VCaP (cell line): Measurements from ENCODE around the gene DUSP1.

Source experiments
- H3K27ac ChIP-seq: fragments of 450-650 bp; 2 replicates; pipeline ENCODE4 v1.5.1; 2017
- CTCF ChIP-seq: fragments of 450-650 bp; conservative IDR thresholded peaks from 2 replicates; pipeline ENCODE4 v1.5.1; 2017; ENCODE audit warnings: mild to moderate bottlenecking, moderate library complexity

Gene DUSP1

GRCh38 chr5:172753101-172753500 lies 17.9 kb downstream of the DUSP1 start:
- no peak for TF ChIP-seq CTCF
- no peak overlapping the region for H3K27ac ChIP-seq

DNA sequence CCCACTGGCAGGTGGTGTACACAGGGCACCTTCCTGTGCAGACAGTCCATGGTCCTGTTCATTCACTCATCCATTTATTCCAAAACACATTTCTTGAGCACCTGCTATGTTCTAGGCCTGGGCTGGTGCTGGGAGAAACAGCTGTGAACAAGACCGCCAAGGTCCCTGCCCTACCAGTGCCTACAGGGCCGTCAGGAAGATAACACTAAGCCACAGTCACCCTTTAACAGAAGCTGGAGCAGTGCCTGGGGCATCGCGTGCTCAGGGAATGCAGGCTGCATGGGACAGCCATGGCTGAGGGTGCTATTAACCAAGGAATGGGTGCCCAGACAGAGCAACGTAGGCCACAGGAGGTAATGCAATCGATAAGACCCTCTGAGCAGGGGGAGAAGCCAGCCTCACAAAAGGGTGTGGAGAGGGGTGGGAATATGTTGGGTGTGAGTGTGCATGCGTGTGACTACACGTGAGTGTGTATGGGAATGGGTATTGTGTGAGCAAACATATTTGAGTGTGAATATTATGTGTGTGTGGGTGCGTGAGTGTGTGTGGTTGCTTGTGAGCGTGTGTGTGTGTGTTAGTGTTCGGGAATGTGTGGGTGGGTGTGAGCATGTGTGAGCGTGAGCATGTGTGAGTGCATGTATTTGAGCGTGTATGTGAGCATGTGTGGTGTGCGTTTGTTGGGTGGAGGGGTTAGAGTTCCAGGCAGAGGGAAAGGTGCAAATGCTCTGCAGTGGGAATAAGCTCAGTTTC lies 19.1 kb downstream of the DUSP1 start:
- TF ChIP-seq CTCF = no peak
- no peak overlapping the region for H3K27ac ChIP-seq

GRCh38 chr5:172749881-172750633 lies 20.9 kb downstream of the DUSP1 start:
- no peak for TF ChIP-seq CTCF
- H3K27ac ChIP-seq = no peak overlapping the region

DNA sequence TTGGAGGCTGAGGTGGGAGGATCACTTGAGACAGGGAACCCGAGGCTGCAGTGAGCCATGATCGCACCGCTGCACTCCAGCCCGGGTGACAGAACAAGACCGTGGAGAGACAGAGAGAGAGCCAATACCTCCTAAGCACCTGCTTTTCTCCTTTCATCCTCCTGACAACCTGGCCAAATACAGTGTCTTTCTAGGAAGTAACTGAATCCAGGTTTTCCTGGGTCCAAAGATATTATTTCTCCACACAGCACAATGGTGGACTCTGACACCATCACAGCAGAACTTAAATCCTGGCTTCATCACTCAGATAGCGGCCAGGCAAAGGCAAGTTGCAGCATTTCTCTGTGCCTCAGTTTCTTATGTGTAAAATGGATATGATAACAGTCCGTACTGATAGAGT lies 21.9 kb downstream of the DUSP1 start:
- H3K27ac ChIP-seq = no peak overlapping the region
- no peak for TF ChIP-seq CTCF

- H3K27ac ChIP-seq = no peak overlapping the region
- no peak for TF ChIP-seq CTCF
Observed at GRCh38 chr5:172748341-172748843, 22.6 kb downstream of the DUSP1 start.

- TF ChIP-seq CTCF = no peak
- H3K27ac ChIP-seq = no peak overlapping the region
Observed at GRCh38 chr5:172747471-172747870, 23.5 kb downstream of the DUSP1 start.

- TF ChIP-seq CTCF = no peak
Observed at GRCh38 chr5:172746725-172747124, 24.3 kb downstream of the DUSP1 start.

More at GRCh38 chr5:172746725-172747124, 24.3 kb downstream of the DUSP1 start:
- H3K27ac ChIP-seq = no peak overlapping the region
